Panc1 (cell line): ENCODE data around the gene ARHGAP11A.

Experiments used
- POLR2AphosphoS5 ChIP-seq: IDR thresholded peaks from 2 replicates; pipeline ENCODE4 v1.6.1; 2012; ENCODE audit warnings: mild to moderate bottlenecking, low read depth, low read length, moderate library complexity
- REST ChIP-seq, 2 experiments: IDR thresholded peaks; 2 replicates each; pipeline ENCODE4 v1.6.1; 2011 to 2012; ENCODE audit warnings: low read depth in 2 of 2, control low read depth in 1 of 2, low read length in 1 of 2, mild to moderate bottlenecking in 1 of 2, moderate library complexity in 1 of 2; ENCODE audit not compliant: insufficient read depth in 1 of 2
- TCF7L2 ChIP-seq: IDR thresholded peaks from 2 replicates; pipeline ENCODE4 v1.6.1; 2011; ENCODE audit warnings: mild to moderate bottlenecking, low read depth, low read length, inconsistent platforms
- TF ChIP-seq, protein P1 (sequence below): fragments of 450-650 bp; IDR thresholded peaks from 2 replicates; pipeline ENCODE4 v1.5.1; 2017; ENCODE audit warnings: mild to moderate bottlenecking

GRCh38 chr15:32664796-32665195 is 49.5 kb downstream of the ARHGAP11A start:
- TF ChIP-seq, protein P1, sequence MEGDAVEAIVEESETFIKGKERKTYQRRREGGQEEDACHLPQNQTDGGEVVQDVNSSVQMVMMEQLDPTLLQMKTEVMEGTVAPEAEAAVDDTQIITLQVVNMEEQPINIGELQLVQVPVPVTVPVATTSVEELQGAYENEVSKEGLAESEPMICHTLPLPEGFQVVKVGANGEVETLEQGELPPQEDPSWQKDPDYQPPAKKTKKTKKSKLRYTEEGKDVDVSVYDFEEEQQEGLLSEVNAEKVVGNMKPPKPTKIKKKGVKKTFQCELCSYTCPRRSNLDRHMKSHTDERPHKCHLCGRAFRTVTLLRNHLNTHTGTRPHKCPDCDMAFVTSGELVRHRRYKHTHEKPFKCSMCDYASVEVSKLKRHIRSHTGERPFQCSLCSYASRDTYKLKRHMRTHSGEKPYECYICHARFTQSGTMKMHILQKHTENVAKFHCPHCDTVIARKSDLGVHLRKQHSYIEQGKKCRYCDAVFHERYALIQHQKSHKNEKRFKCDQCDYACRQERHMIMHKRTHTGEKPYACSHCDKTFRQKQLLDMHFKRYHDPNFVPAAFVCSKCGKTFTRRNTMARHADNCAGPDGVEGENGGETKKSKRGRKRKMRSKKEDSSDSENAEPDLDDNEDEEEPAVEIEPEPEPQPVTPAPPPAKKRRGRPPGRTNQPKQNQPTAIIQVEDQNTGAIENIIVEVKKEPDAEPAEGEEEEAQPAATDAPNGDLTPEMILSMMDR: no peak
- no peak for TF ChIP-seq REST (IDR thresholded peaks at IDR 0.05; ENCODE audit: insufficient read depth in 1 of 2, low read depth in 2 of 2, low read length in 1 of 2)
- no peak for TF ChIP-seq TCF7L2
- TF ChIP-seq POLR2AphosphoS5: no peak
